Breast epithelium (tissue), 4 donors: Measurements from ENCODE around the gene NLRP1. TPM values are rescaled to one million over a fixed set of nuclear protein-coding genes. Genes with fewer than 3 reads are reported as not detected.

Experiments
- DNase-seq, 2 donors: peaks; one replicate each; pipeline ENCODE4 v3.0.0-alpha.2; 2019; ENCODE audit warnings: low spot score in 2 of 2
- H3K27ac ChIP-seq, 2 donors: fragments of 200-600 bp; sonication (generic) in 1 of 2; one replicate each; pipeline ENCODE4 v1.5.1; 2016 to 2019; ENCODE audit warnings: mild to moderate bottlenecking in 1 of 2
- H3K27me3 ChIP-seq, 2 donors: fragments of 200-600 bp; sonication (generic) in 1 of 2; one replicate each; pipeline versions ENCODE4 v1.5.1 to v1.6.0; 2017 to 2019; ENCODE audit warnings: control low read depth in 1 of 2, mild to moderate bottlenecking in 1 of 2
- H3K36me3 ChIP-seq: fragments of 200-600 bp; one replicate; pipeline ENCODE4 v1.5.1; 2019
- H3K4me1 ChIP-seq, 2 donors: fragments of 200-600 bp; sonication (generic); one replicate each; pipeline ENCODE4 v1.5.1; 2016 to 2019; ENCODE audit warnings: control low read depth in 1 of 2
- H3K4me3 ChIP-seq, 3 donors: fragments of 200-600 bp; sonication (generic); 1 replicate in 2 of 3; 2 replicates in 1 of 3; pipeline ENCODE4 v1.5.1; 2016 to 2019; ENCODE audit warnings: mild to moderate bottlenecking in 3 of 3, moderate library complexity in 2 of 3
- H3K9me3 ChIP-seq, 2 donors: fragments of 200-600 bp; sonication (generic) in 1 of 2; one replicate each; pipeline ENCODE4 v1.5.1; 2016 to 2019; ENCODE audit warnings: control low read depth in 1 of 2
- CTCF ChIP-seq, 3 donors: fragments of 450-650 bp; IDR thresholded peaks; one replicate each; pipeline ENCODE4 v1.5.1; 2016 to 2017; ENCODE audit warnings: antibody characterized with exemption in 3 of 3, mild to moderate bottlenecking in 3 of 3, moderate library complexity in 3 of 3
- POLR2A ChIP-seq: fragments of 450-650 bp; IDR thresholded peaks from one replicate; pipeline ENCODE4 v1.6.1; 2016; ENCODE audit warnings: antibody characterized with exemption, mild to moderate bottlenecking, moderate library complexity
- POLR2AphosphoS5 ChIP-seq, 3 donors: sonication (generic); formaldehyde crosslinking; IDR thresholded peaks; one replicate each; pipeline ENCODE4 v1.6.1; 2017; ENCODE audit warnings: antibody characterized with exemption in 3 of 3
- intact Hi-C: fragments of 100-400 bp; cut with DNase I; formaldehyde crosslinking; loops from one replicate; pipeline ENCODE4 v1.15.1; 2023; ENCODE audit warnings: low total_unique reads
- total RNA-seq, 3 donors: library from RNA; depleted of rRNA; stranded (reverse); fragments of >200 nt; gene quantifications; one replicate each; pipeline ENCODE4 v1.1.0, GENCODE V29; 2016

NLRP1 gene
- total RNA-seq, 3 donors from 2014 or later, result 27.4 to 35.1 (median 29.6) TPM

- DNase-seq, result no peak
- Histone ChIP-seq H3K4me3 (no peak overlapping the region), H3K27me3 (no peaks in the 10 kb centered on the region), H3K27ac (no peak overlapping the region), H3K36me3 (no peaks in the 10 kb centered on the region), H3K9me3 (no peaks in the 10 kb centered on the region), H3K4me1 (no peaks in the 10 kb centered on the region)
- TF ChIP-seq CTCF (IDR thresholded peaks at IDR 0.05) (no peak), POLR2AphosphoS5 (IDR thresholded peaks at IDR 0.05) (no peak), POLR2A (no peak)
- intact Hi-C loops, result no loop called here
Measured at GRCh38 chr17:5530265-5531084, 53.8 kb downstream of the NLRP1 start.

- no peak overlapping the region for H3K4me3 ChIP-seq
Measured at GRCh38 chr17:5527601-5528250, 56.6 kb downstream of the NLRP1 start.

GRCh38 chr17:5526821-5527598, 57.3 kb downstream of the NLRP1 start:
- Histone ChIP-seq H3K4me3 (no peak overlapping the region), H3K9me3 (no peaks in the 10 kb centered on the region), H3K4me1 (no peaks in the 10 kb centered on the region), H3K27me3 (no peaks in the 10 kb centered on the region), H3K36me3 (no peaks in the 10 kb centered on the region), H3K27ac (no peak overlapping the region)
- no peak for DNase-seq
- intact Hi-C loops, result no loop called here
- TF ChIP-seq POLR2A (no peak), POLR2AphosphoS5 (IDR thresholded peaks at IDR 0.05) (no peak), CTCF (IDR thresholded peaks at IDR 0.05) (no peak)

More at GRCh38 chr17:5527601-5528250, 56.6 kb downstream of the NLRP1 start:
- Histone ChIP-seq H3K27ac (no peak overlapping the region), H3K27me3 (no peaks in the 10 kb centered on the region), H3K9me3 (no peaks in the 10 kb centered on the region), H3K4me1 (no peaks in the 10 kb centered on the region), H3K36me3 (no peaks in the 10 kb centered on the region)
- TF ChIP-seq POLR2AphosphoS5 (IDR thresholded peaks at IDR 0.05) (no peak), CTCF (IDR thresholded peaks at IDR 0.05) (no peak), POLR2A (no peak)
- intact Hi-C loops, result no loop called here
- DNase-seq, result no peak

GRCh38 chr17:5523249-5523648, 61.1 kb downstream of the NLRP1 start:
- H3K36me3 ChIP-seq, result no peaks in the 10 kb centered on the region
- no peak for TF ChIP-seq CTCF (IDR thresholded peaks at IDR 0.05)
- no peak for TF ChIP-seq POLR2A
- TF ChIP-seq POLR2AphosphoS5 (IDR thresholded peaks at IDR 0.05), result no peak
- intact Hi-C loops, result no loop called here
- no peak overlapping the region for H3K27ac ChIP-seq
- H3K27me3 ChIP-seq, result no peaks in the 10 kb centered on the region
- H3K9me3 ChIP-seq, result no peaks in the 10 kb centered on the region
- no peak for DNase-seq
- H3K4me3 ChIP-seq, result no peak overlapping the region
- no peaks in the 10 kb centered on the region for H3K4me1 ChIP-seq
